Upper lobe of left lung (tissue), 6 donors: ENCODE measurements around the gene PLXNB2. TPM values are rescaled to one million over a fixed set of nuclear protein-coding genes. Genes with fewer than 3 reads are reported as not detected.
A peak's percentile ranks its signal among the peaks of the same experiment; 100 is the strongest.

Source experiments
- ATAC-seq, 2 donors: fragments of 200-7000 bp; cut with Tn5 transposase; one replicate each; pipeline ENCODE4 v1.9.1; 2022; ENCODE audit warnings: mild to moderate bottlenecking in 2 of 2, moderate library complexity in 2 of 2; ENCODE audit not compliant: low FRiP score in 2 of 2
- DNase-seq, 2 donors: peaks; one replicate each; pipeline ENCODE4 v3.0.0-alpha.2; 2019 to 2020
- H3K27ac ChIP-seq, 4 donors: fragments of 200-600 bp; sonication (generic); one replicate each; pipeline ENCODE4 v1.5.1; 2016 to 2019
- H3K27me3 ChIP-seq, 4 donors: fragments of 200-600 bp; sonication (generic); one replicate each; pipeline ENCODE4 v1.5.1; 2017 to 2019
- H3K36me3 ChIP-seq, 4 donors: fragments of 200-600 bp; sonication (generic); one replicate each; pipeline ENCODE4 v1.5.1; 2016 to 2019
- H3K4me1 ChIP-seq, 4 donors: fragments of 200-600 bp; sonication (generic); one replicate each; pipeline ENCODE4 v1.5.1; 2018 to 2019
- H3K4me3 ChIP-seq, 4 donors: fragments of 200-600 bp; sonication (generic); one replicate each; pipeline ENCODE4 v1.5.1; 2017 to 2019; ENCODE audit warnings: mild to moderate bottlenecking in 2 of 4, moderate library complexity in 1 of 4
- H3K9me3 ChIP-seq, 4 donors: fragments of 200-600 bp; sonication (generic); one replicate each; pipeline ENCODE4 v1.5.1; 2018 to 2019
- CTCF ChIP-seq, 6 experiments: fragments of 450-650 bp in 4 of 6; fragments of 200-600 bp in 2 of 6; sonication (generic) in 2 of 6; IDR thresholded peaks; one replicate each; pipeline ENCODE4 v1.5.1; 2016 to 2019; ENCODE audit warnings: antibody characterized with exemption in 6 of 6
- EP300 ChIP-seq, 4 donors: sonication (generic); formaldehyde crosslinking; IDR thresholded peaks; one replicate each; pipeline ENCODE4 v1.5.1; 2017; ENCODE audit warnings: antibody characterized with exemption in 4 of 4, control low read depth in 2 of 4
- POLR2A ChIP-seq, 4 donors: fragments of 450-650 bp; IDR thresholded peaks; one replicate each; pipeline ENCODE4 v1.5.1; 2016 to 2017; ENCODE audit warnings: antibody characterized with exemption in 4 of 4, mild to moderate bottlenecking in 2 of 4
- POLR2AphosphoS5 ChIP-seq, 2 donors: sonication (generic); formaldehyde crosslinking; IDR thresholded peaks; one replicate each; pipeline ENCODE4 v1.5.1; 2017; ENCODE audit warnings: antibody characterized with exemption in 2 of 2
- WGBS, 2 donors: methylation state at CpG; one replicate each; pipeline ENCODE4 v1.1.5; 2017 to 2018; 5-methylcytosine and 5-hydroxymethylcytosine counted together
- total RNA-seq, 6 donors: library from RNA; depleted of rRNA in 4 of 6; stranded (reverse); fragments of >200 nt in 4 of 6; gene quantifications; one replicate each; pipeline versions ENCODE4 v1.1.0 to v1.2.1, GENCODE V29; 2016 to 2021
- donor health status: DM: no; HTN: no; CAD: no; lungs with moderate emphysema.
- donor health status: DM: no; HTN: yes; CAD: no; lungs with severe emphysema.

Gene PLXNB2
- total RNA-seq, 6 donors from 2014 or later, result 218 to 407 (median 313) TPM

- peaks cover 28 to 83% (median 78%) of the 10 kb centered on the region in 4 donors for H3K36me3 ChIP-seq
- peaks cover 2 to 41% (median 16%) of the 10 kb centered on the region in 4 donors for H3K4me1 ChIP-seq
- H3K27ac ChIP-seq, result no peak overlapping the region
- TF ChIP-seq POLR2AphosphoS5 (IDR thresholded peaks at IDR 0.05) (no peak), EP300 (IDR thresholded peaks at IDR 0.05) (no peak), POLR2A (IDR thresholded peaks at IDR 0.05) (no peak), CTCF (IDR thresholded peaks at IDR 0.05) (no peak)
- no peak overlapping the region for H3K4me3 ChIP-seq
- no peaks in the 10 kb centered on the region for H3K9me3 ChIP-seq
- DNase-seq (no peak), ATAC-seq (no peak)
- H3K27me3 ChIP-seq, result no peaks in the 10 kb centered on the region
- 76 to 90% methylated on average over 25 of the region's 25 CpGs for whole genome bisulfite sequencing, 2 donors
Measured at GRCh38 chr22:50277761-50278160, 29.7 kb downstream of the PLXNB2 start.

GRCh38 chr22:50276143-50276542, 31.3 kb downstream of the PLXNB2 start:
- no peaks in the 10 kb centered on the region for H3K9me3 ChIP-seq
- H3K4me1 ChIP-seq, result peaks cover 14 to 41% (median 17%) of the 10 kb centered on the region in 4 donors
- H3K27ac ChIP-seq, result peak overlapping the region in 2 of 4 donors; percentile 55 to 57
- peak; percentile 76 to 86 for ATAC-seq
- TF ChIP-seq POLR2A (IDR thresholded peaks at IDR 0.05) (no peak), POLR2AphosphoS5 (IDR thresholded peaks at IDR 0.05) (no peak), CTCF (IDR thresholded peaks at IDR 0.05) (peak; percentile 28 to 93 (median 51)), EP300 (IDR thresholded peaks at IDR 0.05) (no peak)
- peaks cover 0 to 5% (median 2%) of the 10 kb centered on the region in 4 donors for H3K27me3 ChIP-seq
- DNase-seq, result peak; percentile 82 to 94
- peaks cover 25 to 66% (median 62%) of the 10 kb centered on the region in 4 donors for H3K36me3 ChIP-seq
- WGBS, 2 donors, result 39 to 72% methylated on average over 24 to 25 of the region's 25 CpGs
- H3K4me3 ChIP-seq, result no peak overlapping the region

- no peak for DNase-seq
- Histone ChIP-seq H3K4me3 (no peak overlapping the region), H3K36me3 (peaks cover 18 to 59% (median 55%) of the 10 kb centered on the region in 4 donors), H3K4me1 (peaks cover 21 to 46% (median 25%) of the 10 kb centered on the region in 4 donors), H3K9me3 (no peaks in the 10 kb centered on the region), H3K27me3 (peaks cover 0 to 10% (median 2%) of the 10 kb centered on the region in 4 donors), H3K27ac (peak overlapping the region in 2 of 4 donors; percentile 55 to 57)
- 85 to 90% methylated on average over 14 to 35 of the region's 43 CpGs for WGBS, 2 donors
- TF ChIP-seq CTCF (IDR thresholded peaks at IDR 0.05) (no peak), POLR2AphosphoS5 (IDR thresholded peaks at IDR 0.05) (no peak), POLR2A (IDR thresholded peaks at IDR 0.05) (no peak), EP300 (IDR thresholded peaks at IDR 0.05) (no peak)
- no peak for ATAC-seq
Measured at GRCh38 chr22:50275181-50276055, 32.0 kb downstream of the PLXNB2 start.

- WGBS, 2 donors, result 71% methylated on average over 7 of the region's 7 CpGs; no CpG with 5 or more reads in 1 of the 2 donors
- no peaks in the 10 kb centered on the region for H3K9me3 ChIP-seq
- no peak overlapping the region for H3K4me3 ChIP-seq
- H3K4me1 ChIP-seq, result peaks cover 24 to 47% (median 27%) of the 10 kb centered on the region in 4 donors
- peaks cover 18 to 53% (median 48%) of the 10 kb centered on the region in 4 donors for H3K36me3 ChIP-seq
- H3K27ac ChIP-seq, result peak overlapping the region in 1 of 4 donors; percentile 44
- no peak for TF ChIP-seq EP300 (IDR thresholded peaks at IDR 0.05)
- TF ChIP-seq CTCF (IDR thresholded peaks at IDR 0.05), result no peak
- no peak for TF ChIP-seq POLR2AphosphoS5 (IDR thresholded peaks at IDR 0.05)
- no peak for TF ChIP-seq POLR2A (IDR thresholded peaks at IDR 0.05)
- peaks cover 0 to 10% (median 2%) of the 10 kb centered on the region in 4 donors for H3K27me3 ChIP-seq
- DNase-seq, result no peak
- ATAC-seq, result no peak
Measured at GRCh38 chr22:50274771-50275170, 32.7 kb downstream of the PLXNB2 start.
